ENCODE measurements around the gene SLC39A1.

- TF ChIP-seq CTCF (IDR thresholded peaks at IDR 0.05) (no peak), POLR2A (IDR thresholded peaks at IDR 0.05) (no peak)
Observed at GRCh38 chr1:153960206-153960605, 3.1 kb downstream of the SLC39A1 start.

Data from lower leg skin (tissue), 3 donors.